Ovary (tissue), 9 donors: ENCODE results near the gene PRDM16. TPM values are rescaled to one million over a fixed set of nuclear protein-coding genes. Genes with fewer than 3 reads are reported as not detected.

Experiments used
- DNase-seq, 5 donors: peaks; one replicate each; pipeline ENCODE4 v3.0.0-alpha.2; 2019 to 2020
- H3K27ac ChIP-seq, 2 donors: fragments of 200-600 bp; one replicate each; pipeline versions ENCODE4 v1.5.1 to v1.8.0; 2019 to 2022
- H3K27me3 ChIP-seq: fragments of 200-600 bp; one replicate; pipeline ENCODE4 v1.8.0; 2022
- H3K36me3 ChIP-seq: fragments of 200-600 bp; sonication (generic); one replicate; pipeline ENCODE4 v1.5.1; 2019
- H3K4me1 ChIP-seq: one replicate; pipeline ENCODE4 v1.8.1; 2013; ENCODE audit warnings: mild to moderate bottlenecking, moderate library complexity; ENCODE audit not compliant: insufficient read depth
- H3K4me3 ChIP-seq: fragments of 200-600 bp; sonication (generic); one replicate; pipeline ENCODE4 v1.5.1; 2017
- H3K9me3 ChIP-seq, 2 donors: fragments of 200-600 bp in 1 of 2; sonication (generic) in 1 of 2; one replicate each; pipeline versions ENCODE4 v1.5.1 to v1.8.1; 2013 to 2019; ENCODE audit warnings: mild to moderate bottlenecking in 1 of 2, moderate library complexity in 1 of 2
- EP300 ChIP-seq: sonication (generic); formaldehyde crosslinking; IDR thresholded peaks from one replicate; pipeline ENCODE4 v1.6.1; 2017; ENCODE audit warnings: antibody characterized with exemption
- POLR2A ChIP-seq: fragments of 450-650 bp; IDR thresholded peaks from one replicate; pipeline ENCODE4 v1.6.1; 2017; ENCODE audit warnings: antibody characterized with exemption, mild to moderate bottlenecking, moderate library complexity
- WGBS, 3 donors: extraction: QIAGEN DNeasy Blood & Tissue Kit in 1 of 3; methylation state at CpG; one replicate each; pipeline versions ENCODE4 v1.1.5 to v1.1.7; 2013 to 2017; 5-methylcytosine and 5-hydroxymethylcytosine counted together
- intact Hi-C, 4 donors: fragments of 100-400 bp; cut with DNase I; formaldehyde crosslinking; loops; one replicate each; pipeline versions ENCODE4 v1.11.0 to v1.15.1; 2022 to 2023
- polyA plus RNA-seq, 2 donors: library from polyadenylated mRNA; stranded (reverse); fragments of 200-250 nt in 1 of 2; fragments of 350-450 nt in 1 of 2; fragmentation: Illumina TruSeq in 1 of 2; extraction: RNeasy Lipid Tissue Mini Kit (QIAGEN cat#74804) in 1 of 2; gene quantifications; one replicate each; pipeline ENCODE4 v1.2.3, GENCODE V29; 2013 to 2014
- total RNA-seq, 7 donors: library from RNA; depleted of rRNA in 2 of 7; stranded (reverse); fragments of >200 nt in 2 of 7; fragmentation: NEBNext Ultra II Directional in 3 of 7; extraction: Animal tissue kit (Norgen Biotek cat#: 25700) in 3 of 7; gene quantifications; one replicate each; pipeline versions ENCODE4 v1.1.0 to v1.2.4, GENCODE V29; 2016 to 2023
- TF ChIP-seq, protein P1 (sequence below), 3 donors: fragments of 450-650 bp in 2 of 3; fragments of 200-600 bp in 1 of 3; IDR thresholded peaks; one replicate each; pipeline versions ENCODE4 v1.5.1 to v1.8.0; 2016 to 2022; ENCODE audit warnings: antibody characterized with exemption in 3 of 3, mild to moderate bottlenecking in 1 of 3
- donor health status: DM: no; HTN: no; CAD: no; lungs with moderate emphysema.
- donor health status: DM: no; HTN: no; CAD: no.
- donor health status: Bipolar disorder and iron deficiency.
- donor health status: DM: yes; HTN: yes; CAD: no.
- donor health status: DM: no; HTN: no; CAD: no.
- donor health status: DM: yes; HTN: yes; CAD: no.

Gene PRDM16
- total and polyA plus RNA-seq, 9 donors = 1.1 to 17.3 (median 3.9) TPM

DNA sequence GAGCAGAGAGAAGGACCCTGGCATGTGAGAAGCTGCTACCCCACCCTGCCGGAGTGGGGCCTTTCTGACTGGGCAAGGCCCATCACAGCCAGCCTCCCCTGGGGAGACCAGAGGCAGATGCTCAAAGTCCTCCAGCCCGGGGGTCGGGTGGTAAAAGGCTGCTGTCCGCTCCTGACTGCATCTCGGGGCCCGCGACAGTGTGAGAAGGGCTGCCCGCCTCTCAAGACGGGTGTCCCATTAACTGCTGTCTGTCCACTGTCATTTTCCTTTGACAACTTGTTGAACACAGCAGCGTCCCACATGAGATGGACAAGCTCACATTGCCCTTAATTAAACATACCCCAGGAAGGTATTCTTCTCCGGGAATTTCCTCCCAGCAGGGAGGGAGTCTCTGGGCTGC lies 294.0 kb downstream of the PRDM16 start:
- intact Hi-C loops = no loop called here
- no peak overlapping the region for H3K27ac ChIP-seq
- H3K27me3 ChIP-seq = no peaks in the 10 kb centered on the region
- TF ChIP-seq POLR2A (no peak), EP300 (no peak)
- TF ChIP-seq, protein P1, sequence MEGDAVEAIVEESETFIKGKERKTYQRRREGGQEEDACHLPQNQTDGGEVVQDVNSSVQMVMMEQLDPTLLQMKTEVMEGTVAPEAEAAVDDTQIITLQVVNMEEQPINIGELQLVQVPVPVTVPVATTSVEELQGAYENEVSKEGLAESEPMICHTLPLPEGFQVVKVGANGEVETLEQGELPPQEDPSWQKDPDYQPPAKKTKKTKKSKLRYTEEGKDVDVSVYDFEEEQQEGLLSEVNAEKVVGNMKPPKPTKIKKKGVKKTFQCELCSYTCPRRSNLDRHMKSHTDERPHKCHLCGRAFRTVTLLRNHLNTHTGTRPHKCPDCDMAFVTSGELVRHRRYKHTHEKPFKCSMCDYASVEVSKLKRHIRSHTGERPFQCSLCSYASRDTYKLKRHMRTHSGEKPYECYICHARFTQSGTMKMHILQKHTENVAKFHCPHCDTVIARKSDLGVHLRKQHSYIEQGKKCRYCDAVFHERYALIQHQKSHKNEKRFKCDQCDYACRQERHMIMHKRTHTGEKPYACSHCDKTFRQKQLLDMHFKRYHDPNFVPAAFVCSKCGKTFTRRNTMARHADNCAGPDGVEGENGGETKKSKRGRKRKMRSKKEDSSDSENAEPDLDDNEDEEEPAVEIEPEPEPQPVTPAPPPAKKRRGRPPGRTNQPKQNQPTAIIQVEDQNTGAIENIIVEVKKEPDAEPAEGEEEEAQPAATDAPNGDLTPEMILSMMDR (IDR thresholded peaks at IDR 0.05) = no peak
- WGBS, 3 donors = 82 to 89% (median 85%) methylated on average over 11 of the region's 11 CpGs
- H3K36me3 ChIP-seq = no peaks in the 10 kb centered on the region
- peaks cover 5% of the 10 kb centered on the region for H3K4me1 ChIP-seq
- no peaks in the 10 kb centered on the region for H3K9me3 ChIP-seq
- H3K4me3 ChIP-seq = no peak overlapping the region
- DNase-seq = no peak

DNA sequence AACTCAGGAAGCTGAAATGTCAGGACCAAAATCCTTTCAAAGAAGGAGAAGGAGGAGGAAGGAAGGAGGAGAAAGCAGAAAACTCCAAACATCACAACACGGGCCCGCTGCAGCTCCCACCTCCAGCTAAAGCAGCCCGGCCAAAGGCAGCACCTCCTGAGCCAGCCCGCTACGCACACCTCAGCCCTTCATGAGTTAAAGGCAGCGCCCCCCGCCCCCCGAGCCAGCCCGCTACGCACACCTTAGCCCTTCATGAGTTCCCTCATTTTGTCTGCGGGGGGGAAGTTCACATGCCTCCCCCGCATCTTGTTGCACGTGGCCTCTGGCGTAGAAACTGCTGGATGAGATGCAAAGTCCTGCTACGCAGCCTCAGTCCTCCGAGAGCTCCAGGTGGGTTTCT lies 294.8 kb downstream of the PRDM16 start:
- 53 to 63% (median 57%) methylated on average over 16 of the region's 16 CpGs for WGBS, 3 donors

DNA sequence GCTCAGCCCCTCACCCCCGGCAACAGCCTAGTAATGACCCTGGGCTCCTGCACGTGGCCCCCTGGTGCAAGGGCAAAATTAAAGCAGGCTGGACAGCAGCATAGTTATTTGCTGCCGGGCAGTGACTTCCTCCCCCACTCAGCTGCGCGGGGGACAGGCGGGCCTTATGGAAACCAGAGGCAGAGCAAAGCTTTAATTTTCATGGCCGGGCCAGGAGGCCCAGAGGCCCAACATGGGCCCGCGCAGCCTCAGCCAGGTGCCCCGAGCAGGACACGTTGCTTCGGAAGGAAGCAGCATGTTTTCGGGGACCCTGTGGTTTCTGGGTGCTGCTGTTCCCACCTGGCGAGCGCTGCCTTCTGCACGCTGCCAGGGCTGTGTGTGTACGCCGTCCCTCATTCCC lies 295.5 kb downstream of the PRDM16 start:
- Histone ChIP-seq H3K9me3 (no peaks in the 10 kb centered on the region), H3K4me1 (peaks cover 9% of the 10 kb centered on the region), H3K36me3 (no peaks in the 10 kb centered on the region), H3K4me3 (no peak overlapping the region), H3K27me3 (no peaks in the 10 kb centered on the region), H3K27ac (no peak overlapping the region)
- intact Hi-C loops = no loop called here
- WGBS, 3 donors = 59 to 67% (median 63%) methylated on average over 15 to 18 of the region's 18 CpGs
- TF ChIP-seq POLR2A (no peak), EP300 (no peak)
- TF ChIP-seq, protein P1 (IDR thresholded peaks at IDR 0.05) = no peak
- DNase-seq = no peak

More for the DNA sequence above, 294.8 kb downstream of the PRDM16 start:
- TF ChIP-seq EP300 (no peak), POLR2A (no peak)
- TF ChIP-seq, protein P1 (IDR thresholded peaks at IDR 0.05) = no peak
- H3K4me1 ChIP-seq = peaks cover 5% of the 10 kb centered on the region
- H3K27ac ChIP-seq = no peak overlapping the region
- H3K4me3 ChIP-seq = no peak overlapping the region
- H3K27me3 ChIP-seq = no peaks in the 10 kb centered on the region
- DNase-seq = no peak
- intact Hi-C loops = no loop called here
- H3K36me3 ChIP-seq = no peaks in the 10 kb centered on the region
- H3K9me3 ChIP-seq = no peaks in the 10 kb centered on the region

DNA sequence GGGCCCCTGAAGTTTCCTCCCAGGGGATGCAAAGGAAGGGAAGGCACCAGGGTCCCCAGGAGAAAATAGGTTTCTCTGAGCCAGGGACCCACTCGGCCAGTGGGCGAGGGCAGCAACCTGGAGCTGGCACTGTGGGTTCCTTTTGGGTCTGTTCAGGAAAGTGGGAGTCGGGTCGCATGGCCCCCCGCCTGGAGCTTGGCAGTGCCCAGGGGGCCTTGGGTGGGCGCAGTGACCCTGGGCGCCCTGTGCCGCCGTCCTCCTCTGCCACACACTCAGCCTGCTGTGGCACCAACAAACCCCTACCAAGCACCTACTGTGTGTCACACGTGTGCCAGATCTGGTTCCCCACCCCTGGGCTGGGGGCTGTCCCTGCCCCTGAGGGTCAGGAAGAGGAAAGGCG lies 296.0 kb downstream of the PRDM16 start:
- TF ChIP-seq, protein P1 (IDR thresholded peaks at IDR 0.05) = no peak
- TF ChIP-seq POLR2A (no peak), EP300 (no peak)
- Histone ChIP-seq H3K4me1 (peaks cover 11% of the 10 kb centered on the region), H3K4me3 (no peak overlapping the region), H3K36me3 (no peaks in the 10 kb centered on the region), H3K9me3 (no peaks in the 10 kb centered on the region), H3K27me3 (no peaks in the 10 kb centered on the region), H3K27ac (no peak overlapping the region)
- WGBS, 3 donors = 80 to 87% (median 83%) methylated on average over 11 of the region's 11 CpGs
- DNase-seq = no peak
- intact Hi-C loops = no loop called here
